Measurements from ENCODE around the gene KRT12. TPM values are rescaled to one million over a fixed set of nuclear protein-coding genes. Genes with fewer than 3 reads are reported as not detected.

The KRT12 gene
- total and polyA plus RNA-seq, 9 of the 15 experiments (the other 6 are each of a cell fraction or from before 2014, with no cell fraction given) = 0.18 to 7.0 (median 2.2) TPM

DNA sequence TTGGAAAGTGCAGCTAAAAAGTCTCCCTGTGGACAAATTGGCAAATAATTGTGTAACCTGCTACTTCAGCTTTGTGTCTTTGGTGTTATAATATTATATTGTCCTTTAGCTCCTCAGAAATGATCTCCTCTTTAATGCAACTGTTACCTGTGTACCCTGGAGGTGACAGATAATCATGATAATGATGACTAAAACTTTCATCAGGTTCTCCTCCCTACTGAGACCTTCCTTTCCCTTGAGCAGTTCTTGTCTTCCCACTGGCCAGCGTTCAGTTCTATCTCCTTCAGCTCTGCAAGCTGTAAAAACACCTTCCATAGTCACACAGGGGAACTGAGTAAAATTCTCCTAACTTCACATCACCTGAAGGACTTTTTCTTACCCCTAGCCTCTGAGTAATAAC lies 14.7 kb downstream of the KRT12 start:
- Histone ChIP-seq H3K36me3 (ENCODE audit: control insufficient read depth, insufficient read depth, low read length) (no peaks in the 10 kb centered on the region), H3K4me3 (no peak overlapping the region), H3K79me2 (ENCODE audit: control insufficient read depth, insufficient read depth, low read length) (no peaks in the 10 kb centered on the region), H3K9me1 (ENCODE audit: control insufficient read depth, insufficient read depth, low read length) (no peaks in the 10 kb centered on the region), H3K4me1 (replicated peaks in 1 of 2; ENCODE audit: control insufficient read depth in 2 of 2, insufficient read depth in 2 of 2, low read length in 2 of 2) (peaks cover 0 to 19% of the 10 kb centered on the region in 2 experiments; a peak in 3 of 5 replicates), H3K27me3 (ENCODE audit: control insufficient read depth in 2 of 2, insufficient read depth in 2 of 2, low read length in 2 of 2) (no peaks in the 10 kb centered on the region), H3K9me3 (replicated peaks; ENCODE audit: control insufficient read depth, insufficient read depth, low read depth, low read length) (no peaks in the 10 kb centered on the region), H3K9ac (ENCODE audit: insufficient read depth in 1 of 2, low read depth in 2 of 2, low read length in 2 of 2) (no peak overlapping the region; a peak in 1 of 4 replicates), H2AFZ (ENCODE audit: low read depth, low read length) (peak overlapping the region; percentile 74), H3K27ac (ENCODE audit: extremely low read depth, low read depth, low read length) (no peak overlapping the region), H3K4me2 (ENCODE audit: insufficient read depth, low read length) (no peak overlapping the region), H4K20me1 (replicated peaks; ENCODE audit: control insufficient read depth, insufficient read depth, low read length) (no peaks in the 10 kb centered on the region)
- ChIA-PET CTCF (ENCODE audit: low intra/inter-chr PET ratio) (no interaction called here), POLR2A (interaction anchor here (0.7 to 1.4 kb wide), 3 partner anchors 9 to 1720 kb away, joined by 4 to 6 read pairs (median 5); no protein-coding TSS in a partner anchor)
- BruUV-seq (replicated peaks) = no TSS peak
- DNase-seq (ENCODE audit: extremely low read depth in 1 of 4, low spot score in 3 of 4) (peak in 1 of 4 experiments; percentile 31), ATAC-seq (peak; percentile 64), FAIRE-seq (no peak)
- intact Hi-C loops (cut with micrococcal nuclease) (no loop called here), in situ Hi-C loops (cut with MboI) (no loop called here)
- TF ChIP-seq MEIS2 (IDR thresholded peaks at IDR 0.05; ENCODE audit: partially characterized antibody) (peak; percentile 12), ZEB2 (IDR thresholded peaks at IDR 0.05) (peak; percentile 69; the same call in 1 of the 2 replicates), JUND (IDR thresholded peaks at IDR 0.05; ENCODE audit: borderline replicate concordance, low read depth, low read length) (peak; percentile 28; the same call in 1 of the 2 replicates), JUND (tag; IDR thresholded peaks at IDR 0.05; ENCODE audit: borderline replicate concordance, low read depth, low read length) (no peak), ZNF830 (CRISPR knock-in tag; IDR thresholded peaks at IDR 0.05) (no peak), ZNF197 (CRISPR knock-in tag; IDR thresholded peaks at IDR 0.05; ENCODE audit: low read depth) (no peak), SRSF7 (optimal IDR thresholded peaks at IDR 0.05; ENCODE audit: low read depth, low read length) (no peak), SRSF3 (IDR thresholded peaks at IDR 0.05; ENCODE audit: insufficient read depth, low read length) (no peak), CBX5 (IDR thresholded peaks at IDR 0.05; ENCODE audit: borderline replicate concordance, low read depth) (no peak)
- TF ChIP-seq, protein P1, sequence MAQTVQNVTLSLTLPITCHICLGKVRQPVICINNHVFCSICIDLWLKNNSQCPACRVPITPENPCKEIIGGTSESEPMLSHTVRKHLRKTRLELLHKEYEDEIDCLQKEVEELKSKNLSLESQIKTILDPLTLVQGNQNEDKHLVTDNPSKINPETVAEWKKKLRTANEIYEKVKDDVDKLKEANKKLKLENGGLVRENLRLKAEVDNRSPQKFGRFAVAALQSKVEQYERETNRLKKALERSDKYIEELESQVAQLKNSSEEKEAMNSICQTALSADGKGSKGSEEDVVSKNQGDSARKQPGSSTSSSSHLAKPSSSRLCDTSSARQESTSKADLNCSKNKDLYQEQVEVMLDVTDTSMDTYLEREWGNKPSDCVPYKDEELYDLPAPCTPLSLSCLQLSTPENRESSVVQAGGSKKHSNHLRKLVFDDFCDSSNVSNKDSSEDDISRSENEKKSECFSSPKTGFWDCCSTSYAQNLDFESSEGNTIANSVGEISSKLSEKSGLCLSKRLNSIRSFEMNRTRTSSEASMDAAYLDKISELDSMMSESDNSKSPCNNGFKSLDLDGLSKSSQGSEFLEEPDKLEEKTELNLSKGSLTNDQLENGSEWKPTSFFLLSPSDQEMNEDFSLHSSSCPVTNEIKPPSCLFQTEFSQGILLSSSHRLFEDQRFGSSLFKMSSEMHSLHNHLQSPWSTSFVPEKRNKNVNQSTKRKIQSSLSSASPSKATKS (CRISPR knock-in tag; IDR thresholded peaks at IDR 0.05) = no peak
- TF ChIP-seq, protein P2, sequence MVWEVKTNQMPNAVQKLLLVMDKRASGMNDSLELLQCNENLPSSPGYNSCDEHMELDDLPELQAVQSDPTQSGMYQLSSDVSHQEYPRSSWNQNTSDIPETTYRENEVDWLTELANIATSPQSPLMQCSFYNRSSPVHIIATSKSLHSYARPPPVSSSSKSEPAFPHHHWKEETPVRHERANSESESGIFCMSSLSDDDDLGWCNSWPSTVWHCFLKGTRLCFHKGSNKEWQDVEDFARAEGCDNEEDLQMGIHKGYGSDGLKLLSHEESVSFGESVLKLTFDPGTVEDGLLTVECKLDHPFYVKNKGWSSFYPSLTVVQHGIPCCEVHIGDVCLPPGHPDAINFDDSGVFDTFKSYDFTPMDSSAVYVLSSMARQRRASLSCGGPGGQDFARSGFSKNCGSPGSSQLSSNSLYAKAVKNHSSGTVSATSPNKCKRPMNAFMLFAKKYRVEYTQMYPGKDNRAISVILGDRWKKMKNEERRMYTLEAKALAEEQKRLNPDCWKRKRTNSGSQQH (CRISPR knock-in tag; IDR thresholded peaks at IDR 0.05) = no peak
- WGBS (ENCODE audit: insufficient coverage, low coverage, missing lambda C conversion rate) = 6% methylated on average over 1 of the region's 1 CpG
